Sigmoid colon (tissue), 7 donors: ENCODE measurements around the gene CORO2B. TPM values are rescaled to one million over a fixed set of nuclear protein-coding genes. Genes with fewer than 3 reads are reported as not detected.
A peak's percentile ranks its signal among the peaks of the same experiment; 100 is the strongest.

Experiments
- DNase-seq: peaks from one replicate; pipeline ENCODE4 v3.0.0-alpha.2; 2019
- H3K27ac ChIP-seq, 4 donors: fragments of 200-600 bp; sonication (generic); one replicate each; pipeline ENCODE4 v1.5.1; 2016 to 2019; ENCODE audit warnings: mild to moderate bottlenecking in 1 of 4
- H3K27me3 ChIP-seq, 3 donors: fragments of 200-600 bp; sonication (generic); one replicate each; pipeline ENCODE4 v1.5.1; 2019; ENCODE audit warnings: mild to moderate bottlenecking in 1 of 3
- H3K36me3 ChIP-seq, 4 donors: fragments of 200-600 bp; sonication (generic); one replicate each; pipeline ENCODE4 v1.5.1; 2016 to 2019
- H3K4me1 ChIP-seq, 4 donors: fragments of 200-600 bp; sonication (generic); one replicate each; pipeline ENCODE4 v1.5.1; 2017 to 2019
- H3K4me3 ChIP-seq, 4 donors: fragments of 200-600 bp; sonication (generic); one replicate each; pipeline ENCODE4 v1.5.1; 2017 to 2019; ENCODE audit warnings: mild to moderate bottlenecking in 2 of 4, moderate library complexity in 1 of 4
- H3K9me3 ChIP-seq, 4 donors: fragments of 200-600 bp in 3 of 4; sonication (generic) in 3 of 4; one replicate each; pipeline versions ENCODE4 v1.5.1 to v1.6.1; 2013 to 2019
- CTCF ChIP-seq, 4 experiments: fragments of 450-650 bp in 3 of 4; fragments of 200-600 bp in 1 of 4; IDR thresholded peaks; one replicate each; pipeline ENCODE4 v1.5.1; 2016 to 2019; ENCODE audit warnings: antibody characterized with exemption in 4 of 4, mild to moderate bottlenecking in 3 of 4, moderate library complexity in 2 of 4
- EP300 ChIP-seq, 4 donors: sonication (generic); formaldehyde crosslinking; IDR thresholded peaks; one replicate each; pipeline ENCODE4 v1.6.1; 2017; ENCODE audit warnings: antibody characterized with exemption in 4 of 4
- POLR2A ChIP-seq, 2 donors: fragments of 450-650 bp; IDR thresholded peaks; one replicate each; pipeline ENCODE4 v1.6.1; 2016; ENCODE audit warnings: antibody characterized with exemption in 2 of 2, mild to moderate bottlenecking in 2 of 2, moderate library complexity in 2 of 2
- POLR2AphosphoS5 ChIP-seq, 4 donors: sonication (generic); formaldehyde crosslinking; IDR thresholded peaks; one replicate each; pipeline ENCODE4 v1.6.1; 2017; ENCODE audit warnings: antibody characterized with exemption in 4 of 4
- WGBS, 2 donors: extraction: QIAGEN DNeasy Blood & Tissue Kit; methylation state at CpG; one replicate each; pipeline ENCODE4 v1.1.7; 2013; 5-methylcytosine and 5-hydroxymethylcytosine counted together
- intact Hi-C: fragments of 100-400 bp; cut with DNase I; formaldehyde crosslinking; loops from one replicate; pipeline ENCODE4 v1.15.1; 2023
- polyA plus RNA-seq, 3 donors: library from polyadenylated mRNA; stranded (reverse); fragments of 200-250 nt; gene quantifications; one replicate each; pipeline ENCODE4 v1.2.3, GENCODE V29; 2013
- total RNA-seq, 4 donors: library from RNA; depleted of rRNA; stranded (reverse); fragments of >200 nt; gene quantifications; one replicate each; pipeline ENCODE4 v1.1.0, GENCODE V29; 2016
- donor health status: healthy with polysubstance abuse.
- donor health status: Bipolar disorder and iron deficiency.
- donor health status: healthy.

CORO2B gene
- total and polyA plus RNA-seq, 7 donors: 0.46 to 3.9 (median 3.1) TPM

- no peaks in the 10 kb centered on the region for H3K27me3 ChIP-seq
- H3K36me3 ChIP-seq: no peaks in the 10 kb centered on the region
- peaks cover 0 to 7% (median 3%) of the 10 kb centered on the region in 4 donors for H3K4me1 ChIP-seq
- H3K9me3 ChIP-seq: no peaks in the 10 kb centered on the region
- no peak overlapping the region for H3K4me3 ChIP-seq
- WGBS, 2 donors: 44 to 56% methylated on average over 2 of the region's 2 CpGs
- no peak for DNase-seq
- peak overlapping the region in 1 of 4 donors; percentile 52 for H3K27ac ChIP-seq
- TF ChIP-seq POLR2A (IDR thresholded peaks at IDR 0.05): no peak
- TF ChIP-seq CTCF (IDR thresholded peaks at IDR 0.05): no peak
- TF ChIP-seq EP300 (IDR thresholded peaks at IDR 0.05): no peak
- TF ChIP-seq POLR2AphosphoS5 (IDR thresholded peaks at IDR 0.05): no peak
- intact Hi-C loops: no loop called here
These were observed 38.2 kb downstream of the CORO2B start for GRCh38 chr15:68617001-68617400.

GRCh38 chr15:68617777-68618176 is 39.0 kb downstream of the CORO2B start:
- intact Hi-C loops: no loop called here
- Histone ChIP-seq H3K4me1 (peaks cover 0 to 7% (median 3%) of the 10 kb centered on the region in 4 donors), H3K9me3 (no peaks in the 10 kb centered on the region), H3K4me3 (no peak overlapping the region), H3K27me3 (no peaks in the 10 kb centered on the region), H3K27ac (peak overlapping the region in 1 of 4 donors; percentile 38), H3K36me3 (no peaks in the 10 kb centered on the region)
- WGBS, 2 donors: 83 to 87% methylated on average over 1 of the region's 1 CpG
- DNase-seq: no peak
- TF ChIP-seq POLR2AphosphoS5 (IDR thresholded peaks at IDR 0.05): no peak
- TF ChIP-seq POLR2A (IDR thresholded peaks at IDR 0.05): no peak
- no peak for TF ChIP-seq CTCF (IDR thresholded peaks at IDR 0.05)
- TF ChIP-seq EP300 (IDR thresholded peaks at IDR 0.05): no peak

- no peak for DNase-seq
- Histone ChIP-seq H3K27me3 (no peaks in the 10 kb centered on the region), H3K36me3 (no peaks in the 10 kb centered on the region), H3K27ac (peak overlapping the region in 2 of 4 donors; percentile 7 to 38), H3K4me1 (peaks cover 0 to 7% (median 3%) of the 10 kb centered on the region in 4 donors), H3K9me3 (no peaks in the 10 kb centered on the region), H3K4me3 (no peak overlapping the region)
- WGBS, 2 donors: 36 to 44% methylated on average over 4 of the region's 4 CpGs
- intact Hi-C loops: no loop called here
- TF ChIP-seq POLR2A (IDR thresholded peaks at IDR 0.05) (no peak), POLR2AphosphoS5 (IDR thresholded peaks at IDR 0.05) (peak in 1 of 4 donors; percentile 19)
These were observed 39.6 kb downstream of the CORO2B start for GRCh38 chr15:68618394-68618793.

GRCh38 chr15:68618908-68619698 is 40.3 kb downstream of the CORO2B start:
- Histone ChIP-seq H3K27ac (peak overlapping the region in 1 of 4 donors; percentile 7), H3K27me3 (no peaks in the 10 kb centered on the region), H3K36me3 (no peaks in the 10 kb centered on the region), H3K4me1 (peaks cover 0 to 7% (median 3%) of the 10 kb centered on the region in 4 donors), H3K9me3 (no peaks in the 10 kb centered on the region), H3K4me3 (no peak overlapping the region)
- 53 to 80% methylated on average over 4 of the region's 4 CpGs for WGBS, 2 donors
- intact Hi-C loops: no loop called here
- DNase-seq: no peak
- TF ChIP-seq POLR2A (IDR thresholded peaks at IDR 0.05) (no peak), CTCF (IDR thresholded peaks at IDR 0.05) (no peak), EP300 (IDR thresholded peaks at IDR 0.05) (no peak), POLR2AphosphoS5 (IDR thresholded peaks at IDR 0.05) (no peak)

GRCh38 chr15:68620721-68621527 is 42.1 kb downstream of the CORO2B start:
- Histone ChIP-seq H3K4me1 (peaks cover 0 to 7% (median 3%) of the 10 kb centered on the region in 4 donors), H3K27me3 (no peaks in the 10 kb centered on the region), H3K27ac (peak overlapping the region; percentile 32 to 66 (median 58)), H3K9me3 (no peaks in the 10 kb centered on the region), H3K4me3 (no peak overlapping the region), H3K36me3 (no peaks in the 10 kb centered on the region)
- peak; percentile 96 for DNase-seq
- TF ChIP-seq CTCF (IDR thresholded peaks at IDR 0.05) (no peak), POLR2AphosphoS5 (IDR thresholded peaks at IDR 0.05) (peak; percentile 33 to 73 (median 66)), POLR2A (IDR thresholded peaks at IDR 0.05) (no peak)
- WGBS, 2 donors: 78 to 82% methylated on average over 19 of the region's 19 CpGs
- intact Hi-C loops: no loop called here
